GM21786 (cell line): ENCODE measurements around the gene NUDT21.

Experiments
- ATAC-seq: cut with Tn5 transposase; IDR thresholded peaks from one replicate; pipeline ENCODE4 v1.9.1; 2021; ENCODE audit not compliant: unreplicated experiment

Gene NUDT21

GRCh38 chr16:56463153-56463552 is 12.0 kb upstream of the NUDT21 start:
- ATAC-seq: no peak

DNA sequence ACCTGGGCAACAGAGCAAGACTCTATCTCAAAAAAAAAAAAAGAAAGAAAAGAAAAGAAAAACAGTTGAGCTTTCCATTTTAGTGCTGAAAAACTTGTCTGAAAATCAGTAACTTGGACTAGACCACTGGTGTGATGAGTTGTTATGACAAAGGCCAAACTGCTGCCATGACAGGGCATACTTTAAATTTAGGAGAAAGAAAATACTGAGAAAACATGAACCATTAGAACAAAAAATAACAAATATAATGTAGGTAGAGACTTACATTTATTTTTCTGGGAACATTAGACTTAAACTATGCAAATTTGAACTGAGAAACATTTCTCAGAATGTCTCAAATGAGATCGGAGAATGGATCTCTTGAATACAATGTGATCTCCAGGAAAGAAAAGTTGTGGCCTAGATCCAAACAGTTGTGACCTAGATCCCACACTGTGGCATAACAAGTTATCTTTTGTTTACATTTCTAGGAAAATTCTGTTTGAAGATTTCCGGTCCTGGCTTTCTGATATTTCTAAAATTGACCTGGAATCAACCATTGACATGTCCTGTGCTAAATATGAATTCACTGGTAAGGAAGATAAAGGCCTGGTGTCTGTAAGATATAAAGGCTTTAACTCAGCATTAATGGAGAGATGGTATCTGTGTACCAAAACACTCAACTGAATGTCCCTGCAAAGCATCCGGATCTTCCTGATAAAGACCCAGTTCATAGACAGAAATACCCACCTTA is 11.1 kb upstream of the NUDT21 start:
- no peak for ATAC-seq

DNA sequence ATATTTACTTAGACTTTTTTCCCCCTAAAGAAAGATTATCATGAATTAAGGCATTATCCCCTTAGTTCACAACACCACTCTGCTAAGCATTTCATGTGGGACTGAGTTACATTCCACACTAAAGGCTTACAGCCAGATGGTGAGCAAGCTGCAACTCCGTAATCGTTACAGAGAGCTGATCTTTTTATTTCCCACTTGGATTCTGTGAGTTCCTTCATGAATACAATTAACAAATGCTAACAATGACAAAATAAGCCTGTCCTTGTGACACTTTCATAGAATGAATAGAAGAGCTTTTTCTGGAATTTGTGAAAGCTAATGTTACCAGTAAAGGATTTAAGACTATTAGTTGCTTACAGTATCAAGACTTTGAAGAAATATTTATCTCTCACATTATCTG is 9.0 kb upstream of the NUDT21 start:
- no peak for ATAC-seq

- no peak for ATAC-seq
These were observed 6.9 kb upstream of the NUDT21 start for GRCh38 chr16:56457927-56458470.

DNA sequence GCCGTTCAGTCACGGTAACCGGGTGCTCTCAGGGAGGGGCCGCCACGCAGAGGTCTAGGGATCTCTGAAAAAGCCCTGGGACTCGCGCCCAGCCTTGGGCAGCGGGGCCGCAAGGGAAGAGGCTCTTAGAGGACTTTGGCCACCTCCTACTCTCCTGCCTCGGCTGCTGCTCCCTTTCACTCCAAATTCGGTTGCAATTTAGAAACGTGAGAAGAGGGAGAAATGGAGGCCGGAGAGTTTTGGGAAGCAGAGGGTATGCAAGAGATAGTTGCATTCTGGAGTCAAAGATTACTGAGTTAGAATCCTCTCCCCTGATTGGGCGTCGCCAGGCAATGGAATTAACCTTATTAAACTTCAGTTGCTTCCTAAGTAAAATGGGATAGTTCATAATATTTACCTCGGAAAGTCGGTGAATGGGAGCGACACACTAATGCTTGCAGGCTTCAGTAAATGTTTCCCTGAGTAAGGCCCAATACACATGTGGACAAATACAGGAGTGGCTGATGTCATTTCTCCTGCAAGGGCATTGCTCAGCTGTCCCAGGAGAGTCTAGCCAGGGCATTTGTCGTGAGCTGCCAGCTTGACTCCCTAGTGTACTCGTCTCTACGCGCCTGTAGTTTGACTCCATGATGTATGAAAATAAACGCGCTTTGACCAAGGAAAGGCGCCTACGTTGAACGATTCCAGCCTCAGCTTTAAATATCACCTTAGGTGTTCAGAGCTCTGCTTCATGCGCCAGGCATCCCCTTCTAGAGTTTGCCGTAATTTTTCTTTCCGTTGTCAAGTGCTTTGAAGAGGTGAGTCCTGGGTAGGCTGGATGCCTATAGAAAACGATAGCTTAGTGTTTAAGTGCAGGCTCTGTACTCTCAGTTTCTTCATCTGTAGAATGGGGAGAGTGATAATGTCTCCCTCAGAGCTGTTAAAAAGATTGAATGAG is 889 bp upstream of the NUDT21 start:
- ATAC-seq: peak; percentile 34

DNA sequence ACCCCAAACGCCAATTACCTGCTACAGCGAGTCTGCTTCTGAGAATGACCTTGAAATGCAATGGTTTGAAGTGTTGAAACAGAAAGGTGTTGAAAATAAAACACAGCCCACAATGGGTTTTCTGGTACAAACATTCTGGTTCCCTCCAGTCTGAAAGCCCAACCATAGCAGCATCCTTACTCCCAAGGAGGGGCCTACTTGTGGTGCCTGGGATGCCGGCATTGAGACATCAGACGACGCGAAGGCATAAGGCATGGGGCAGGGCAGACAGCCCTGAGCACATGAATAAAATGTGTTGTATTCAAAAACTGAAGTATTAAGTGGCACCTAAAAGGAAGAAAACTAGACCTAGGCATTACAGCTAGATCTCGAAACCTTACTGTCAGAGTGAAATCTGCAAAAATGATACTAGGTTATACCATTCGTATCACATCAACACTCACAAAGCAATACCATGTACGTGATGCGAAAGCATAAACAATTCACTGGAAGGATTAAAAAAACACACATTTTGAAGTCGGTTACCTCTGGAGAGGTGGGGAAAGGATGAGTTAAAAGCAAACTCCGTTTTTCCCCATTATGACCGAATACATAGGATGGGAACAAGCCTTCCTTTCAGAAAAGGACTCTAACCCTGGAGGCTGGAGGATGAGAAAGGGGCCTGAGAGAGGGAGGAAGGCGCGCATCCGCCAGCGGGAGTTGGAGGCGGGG is 702 bp downstream of the NUDT21 start:
- ATAC-seq: peak; percentile 21

- ATAC-seq: no peak
These were observed 3.1 kb downstream of the NUDT21 start for GRCh38 chr16:56448005-56448404.

DNA sequence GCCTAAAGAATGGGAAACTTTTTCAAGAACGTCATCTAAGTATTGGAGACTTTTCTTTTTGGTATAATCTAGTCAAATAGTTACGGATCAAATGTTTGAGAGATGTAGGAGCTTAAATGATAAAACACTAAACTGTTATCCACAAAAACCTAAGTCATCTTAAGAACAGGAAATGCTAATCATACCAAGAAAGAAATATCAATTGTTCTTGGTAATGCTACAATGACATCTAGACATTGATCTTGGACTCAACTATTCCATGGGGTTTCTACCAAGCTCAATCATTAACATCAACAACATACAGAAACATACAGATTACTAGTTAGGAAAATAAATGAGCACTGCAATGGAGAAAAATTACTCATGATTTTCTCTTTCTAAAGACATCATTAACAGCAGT is 3.8 kb downstream of the NUDT21 start:
- no peak for ATAC-seq

DNA sequence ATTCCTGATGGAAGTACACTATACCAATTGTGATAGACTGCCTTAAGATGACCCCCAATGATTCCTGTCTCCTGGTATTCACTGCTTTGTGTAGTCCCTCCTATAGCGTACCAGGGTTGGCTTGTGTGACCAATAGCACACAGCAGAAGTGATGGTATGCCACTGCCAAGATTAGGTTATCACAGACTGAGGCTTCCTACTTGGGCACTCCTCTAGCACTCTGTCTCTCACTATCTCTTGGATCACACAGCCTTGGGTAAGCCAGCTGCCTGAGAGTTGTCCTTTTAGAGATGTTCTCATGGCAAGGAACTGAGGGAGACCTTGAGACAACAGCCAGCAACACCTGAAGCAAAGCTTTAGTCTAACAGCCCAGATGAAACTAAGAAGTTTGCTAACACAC is 13.1 kb downstream of the NUDT21 start:
- no peak for ATAC-seq

- ATAC-seq: no peak
These were observed 14.9 kb downstream of the NUDT21 start for GRCh38 chr16:56436258-56436657.

GRCh38 chr16:56428091-56428490 is 23.0 kb downstream of the NUDT21 start:
- no peak for ATAC-seq

DNA sequence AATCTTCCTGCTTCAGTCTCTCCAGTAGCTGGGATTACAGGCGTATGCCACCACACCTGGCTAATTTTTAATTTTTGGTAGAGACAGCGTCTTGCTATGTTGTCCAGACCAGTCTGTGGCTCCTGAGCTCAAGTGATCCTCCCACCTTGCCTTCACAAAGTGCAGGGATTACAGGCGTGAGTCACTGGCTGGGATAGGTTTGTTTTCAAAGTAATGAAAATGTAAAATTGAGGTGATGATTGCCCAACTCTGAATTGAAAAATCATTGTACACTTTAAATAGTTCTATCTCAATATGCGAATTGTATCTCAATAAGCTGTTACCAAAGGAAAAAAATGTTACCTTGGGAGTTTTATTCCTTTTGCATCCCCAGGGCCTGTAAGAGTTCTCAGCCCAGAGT is 24.5 kb downstream of the NUDT21 start:
- ATAC-seq: no peak

DNA sequence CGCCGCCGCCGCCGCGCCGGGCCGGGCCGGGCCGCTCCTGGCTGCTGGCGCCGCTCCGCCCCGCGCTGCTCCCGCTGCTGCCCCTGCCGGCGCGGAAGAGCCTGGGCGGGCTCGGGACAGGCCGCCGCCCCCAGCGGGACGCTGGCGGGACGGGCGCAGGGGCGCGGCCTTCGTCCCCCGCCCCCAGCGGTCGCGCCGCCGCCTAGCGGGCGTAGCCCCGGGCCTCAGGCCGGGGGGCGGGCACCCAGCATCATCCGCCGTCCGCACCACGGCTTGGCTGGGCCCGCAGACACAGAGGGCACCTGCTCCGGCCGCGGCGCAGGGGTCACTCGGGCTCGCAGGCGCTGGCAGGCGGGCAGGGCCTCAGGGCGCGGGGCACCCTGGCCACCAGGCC is 25.7 kb downstream of the NUDT21 start, which contains the start of gene AMFR:
TSS of gene AMFR (minus strand) at position 107 of the 394 bp plus-strand sequence. CDS start 218 bp downstream, outside the sequence.
- peak; percentile 70 for ATAC-seq

DNA sequence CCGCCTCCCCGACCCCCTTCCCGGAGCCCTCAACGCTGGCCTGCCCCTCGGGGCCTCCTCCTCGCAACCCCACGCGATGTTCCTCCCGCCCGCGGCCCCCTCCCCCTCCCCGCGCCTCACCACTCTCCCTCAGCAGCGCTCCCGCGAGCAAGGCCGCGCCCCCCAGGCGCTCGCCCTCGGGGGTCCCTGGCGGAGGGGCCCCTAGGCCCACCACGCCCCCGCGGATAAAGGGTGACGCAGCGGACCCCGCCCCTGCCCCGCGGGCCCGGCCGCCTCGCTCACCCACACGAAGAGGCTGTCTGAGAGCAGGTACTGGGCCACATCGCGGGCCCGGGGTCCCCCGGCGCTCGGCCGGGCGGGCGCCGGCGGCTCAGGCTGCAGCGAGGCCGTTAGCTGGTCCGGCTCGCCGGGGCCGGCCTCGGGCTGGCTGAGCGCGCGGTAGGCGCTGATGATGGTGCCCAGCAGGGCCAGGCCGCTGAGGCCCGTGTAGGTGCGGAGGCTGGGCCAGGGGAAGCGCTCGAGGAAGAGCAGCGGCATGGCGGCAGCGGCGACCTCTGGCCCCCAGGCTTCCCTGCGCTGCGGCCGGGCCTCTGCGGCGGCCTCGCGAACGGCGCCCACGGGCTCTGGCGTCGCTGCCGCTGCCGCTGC is 26.2 kb downstream of the NUDT21 start:
- ATAC-seq: peak; percentile 22

- ATAC-seq: no peak
These were observed 26.7 kb downstream of the NUDT21 start for GRCh38 chr16:56424404-56424764.

GRCh38 chr16:56423584-56424403 is 27.3 kb downstream of the NUDT21 start:
- peak; percentile 28 for ATAC-seq

DNA sequence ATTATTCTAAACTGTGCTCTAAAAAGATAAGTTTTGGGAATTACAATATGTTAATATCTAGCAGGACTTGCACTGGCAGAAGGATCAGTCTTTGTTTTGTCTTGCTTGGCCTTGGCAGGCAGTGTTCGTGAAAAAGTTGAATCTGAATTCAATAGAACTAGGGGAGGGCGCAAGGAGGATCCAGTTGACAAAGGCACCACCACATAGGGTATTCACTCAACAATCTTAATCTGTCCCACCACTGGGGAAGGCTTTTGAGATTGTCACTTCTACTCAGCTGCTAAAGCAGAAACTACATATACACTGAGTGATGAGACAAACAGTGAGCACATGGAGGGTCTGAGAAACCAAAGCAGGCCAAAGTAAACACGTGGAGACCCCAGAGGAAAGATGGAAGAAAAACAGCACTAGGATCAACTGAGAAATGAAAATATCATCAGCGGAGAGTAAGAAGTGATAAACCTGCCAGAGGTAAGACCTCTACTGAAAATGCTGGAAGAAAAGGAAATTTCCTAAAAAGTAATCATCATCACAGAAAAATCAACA is 28.2 kb downstream of the NUDT21 start:
- no peak for ATAC-seq

GRCh38 chr16:56421976-56422669 is 29.0 kb downstream of the NUDT21 start:
- no peak for ATAC-seq

DNA sequence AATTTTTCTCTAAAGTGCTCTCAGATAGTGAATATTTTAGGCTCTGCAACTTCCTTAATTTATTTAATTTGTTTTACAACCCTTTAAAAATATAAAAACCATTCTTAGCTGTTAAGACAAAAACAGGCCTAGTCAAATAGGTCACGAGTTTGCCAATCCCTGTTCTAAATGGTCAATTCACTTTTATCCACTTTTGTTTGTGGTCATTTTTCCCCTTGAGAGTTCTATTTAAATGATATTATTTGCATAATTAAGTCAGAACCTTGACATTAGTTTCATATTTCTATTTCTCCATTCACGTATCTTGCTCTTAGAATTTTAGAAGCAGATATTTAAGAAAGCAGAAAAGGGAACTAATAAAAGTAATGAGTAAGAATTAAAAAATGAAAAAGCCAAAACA is 29.8 kb downstream of the NUDT21 start:
- ATAC-seq: no peak
